ENCODE measurements around the gene CMTM7. TPM values are rescaled to one million over a fixed set of nuclear protein-coding genes. Genes with fewer than 3 reads are reported as not detected.

Gene CMTM7
- polyA plus RNA-seq, 3 donors: 100 to 148 (median 146) TPM

- no peak overlapping the region for H3K4me2 ChIP-seq (replicated peaks; ENCODE audit: extremely low read depth, low read length, poor library complexity, severe bottlenecking)
- peak in 1 of 3 donors; percentile 39 for DNase-seq
- no peaks in the 10 kb centered on the region for H3K27me3 ChIP-seq (ENCODE audit: control insufficient read depth in 2 of 2, insufficient read depth in 2 of 2, low read length in 2 of 2)
- peaks cover 44 to 88% of the 10 kb centered on the region in 2 donors for H3K36me3 ChIP-seq (replicated peaks in 1 of 2; ENCODE audit: control insufficient read depth in 1 of 2, insufficient read depth in 2 of 2, low read length in 2 of 2)
- H4K20me1 ChIP-seq (ENCODE audit: insufficient read depth, low read length): peaks cover 94% of the 10 kb centered on the region
- H3K27ac ChIP-seq (ENCODE audit: low read depth in 1 of 2, low read length in 2 of 2): peak overlapping the region in 1 of 2 donors; percentile 64
- Mint-ChIP-seq H3K27ac (peak overlapping the region; percentile 26 to 88 (median 78)), H3K4me1 (peaks cover 21% of the 10 kb centered on the region), H3K27me3 (ENCODE audit: low read depth in 3 of 3) (peaks cover 0 to 1% (median 0%) of the 10 kb centered on the region in 3 donors), H3K36me3 (peaks cover 53 to 77% of the 10 kb centered on the region in 2 donors), H3K4me3 (peak overlapping the region in 1 of 2 donors; percentile 35), H3K9me3 (no peaks in the 10 kb centered on the region)
- H3K4me1 ChIP-seq (ENCODE audit: control insufficient read depth in 1 of 2, insufficient read depth in 2 of 2, low read length in 2 of 2): peaks cover 12 to 14% of the 10 kb centered on the region in 2 donors
- no peaks in the 10 kb centered on the region for H3K9me3 ChIP-seq (replicated peaks in 1 of 2; ENCODE audit: control insufficient read depth in 1 of 2, insufficient read depth in 1 of 2, low read length in 2 of 2)
- intact Hi-C loops (cut with micrococcal nuclease): loop anchor here in 1 of 2 donors (10.0 kb wide), 1 partner anchor 144 kb away; no protein-coding TSS in a partner anchor
- no peak overlapping the region for H2AFZ ChIP-seq (ENCODE audit: insufficient read depth, low read depth, low read length, poor library complexity, severe bottlenecking)
- H3K4me3 ChIP-seq (replicated peaks in 1 of 3; ENCODE audit: low read depth in 2 of 3, low read length in 3 of 3): no peak overlapping the region
- peaks cover 60% of the 10 kb centered on the region for H3K79me2 ChIP-seq (ENCODE audit: insufficient read depth, low read length)
- TF ChIP-seq CTCF (IDR thresholded peaks at IDR 0.05): no peak
- no peak overlapping the region for H3K9ac ChIP-seq (ENCODE audit: insufficient read depth, low read length, poor library complexity, severe bottlenecking)
- 67% methylated on average over 7 of the region's 14 CpGs for WGBS (ENCODE audit: insufficient coverage)
These were observed 57.2 kb downstream of the CMTM7 start for GRCh38 chr3:32448686-32449474.

- peaks cover 21% of the 10 kb centered on the region for H3K4me1 Mint-ChIP-seq
These were observed 58.0 kb downstream of the CMTM7 start for GRCh38 chr3:32449691-32450090.

More at GRCh38 chr3:32449691-32450090, 58.0 kb downstream of the CMTM7 start:
- no peaks in the 10 kb centered on the region for H3K9me3 Mint-ChIP-seq
- peaks cover 0 to 1% (median 0%) of the 10 kb centered on the region in 3 donors for H3K27me3 Mint-ChIP-seq (ENCODE audit: low read depth in 3 of 3)
- H3K9ac ChIP-seq (ENCODE audit: insufficient read depth, low read length, poor library complexity, severe bottlenecking): no peak overlapping the region
- 100% methylated on average over 1 of the region's 3 CpGs for WGBS (ENCODE audit: insufficient coverage)
- H3K4me1 ChIP-seq (ENCODE audit: control insufficient read depth in 1 of 2, insufficient read depth in 2 of 2, low read length in 2 of 2): peaks cover 12 to 14% of the 10 kb centered on the region in 2 donors
- no peaks in the 10 kb centered on the region for H3K27me3 ChIP-seq (ENCODE audit: control insufficient read depth in 2 of 2, insufficient read depth in 2 of 2, low read length in 2 of 2)
- intact Hi-C loops (cut with micrococcal nuclease): loop anchor here in 1 of 2 donors (10.0 kb wide), 1 partner anchor 145 kb away; no protein-coding TSS in a partner anchor
- peaks cover 51% of the 10 kb centered on the region for H3K79me2 ChIP-seq (ENCODE audit: insufficient read depth, low read length)
- peaks cover 48 to 88% of the 10 kb centered on the region in 2 donors for H3K36me3 ChIP-seq (replicated peaks in 1 of 2; ENCODE audit: control insufficient read depth in 1 of 2, insufficient read depth in 2 of 2, low read length in 2 of 2)
- TF ChIP-seq CTCF (IDR thresholded peaks at IDR 0.05): no peak
- no peak overlapping the region for H3K4me2 ChIP-seq (replicated peaks; ENCODE audit: extremely low read depth, low read length, poor library complexity, severe bottlenecking)
- H3K4me3 ChIP-seq (replicated peaks in 1 of 3; ENCODE audit: low read depth in 2 of 3, low read length in 3 of 3): no peak overlapping the region
- peak overlapping the region in 2 of 7 donors; percentile 78 to 82 for H3K27ac Mint-ChIP-seq
- no peak for DNase-seq
- no peaks in the 10 kb centered on the region for H3K9me3 ChIP-seq (replicated peaks in 1 of 2; ENCODE audit: control insufficient read depth in 1 of 2, insufficient read depth in 1 of 2, low read length in 2 of 2)
- no peak overlapping the region for H3K4me3 Mint-ChIP-seq
- peaks cover 61 to 79% of the 10 kb centered on the region in 2 donors for H3K36me3 Mint-ChIP-seq
- peaks cover 94% of the 10 kb centered on the region for H4K20me1 ChIP-seq (ENCODE audit: insufficient read depth, low read length)
- no peak overlapping the region for H2AFZ ChIP-seq (ENCODE audit: insufficient read depth, low read depth, low read length, poor library complexity, severe bottlenecking)
- peak overlapping the region in 1 of 2 donors; percentile 64 for H3K27ac ChIP-seq (ENCODE audit: low read depth in 1 of 2, low read length in 2 of 2)
